MM.1S (cell line): ENCODE measurements around the gene HSPB8.
"Not testable (repeated sequence)": the region's sequence is repeated elsewhere in the genome, so short reads cannot be mapped to it uniquely, and the experiment has no call there.

Source experiments
- DNase-seq: peaks from one replicate; pipeline ENCODE4 v3.0.0-alpha.2; 2015
- H2AFZ ChIP-seq: fragments of 300-600 bp; sonication (generic); 2 replicates; pipeline ENCODE4 v1.6.0; 2016; ENCODE audit warnings: antibody characterized with exemption, low read length
- H3F3A ChIP-seq: fragments of 300-600 bp; sonication (generic); 2 replicates; pipeline ENCODE4 v1.6.1; 2016; ENCODE audit warnings: mild to moderate bottlenecking, antibody characterized with exemption, low read length, moderate library complexity, mixed read lengths; ENCODE audit not compliant: insufficient read depth
- H3K27ac ChIP-seq: fragments of 300-600 bp; sonication (generic); 2 replicates; pipeline ENCODE4 v1.5.1; 2016; ENCODE audit warnings: mild to moderate bottlenecking, low read length
- H3K27me3 ChIP-seq: fragments of 300-600 bp; sonication (generic); replicated peaks from 2 replicates; pipeline ENCODE4 v1.6.0; 2016; ENCODE audit warnings: low read length; ENCODE audit not compliant: insufficient read depth
- H3K36me3 ChIP-seq: fragments of 300-600 bp; sonication (generic); replicated peaks from 2 replicates; pipeline ENCODE4 v1.6.1; 2016; ENCODE audit warnings: mild to moderate bottlenecking, low read length, mixed read lengths; ENCODE audit not compliant: insufficient read depth
- H3K4me1 ChIP-seq: fragments of 300-600 bp; sonication (generic); 2 replicates; pipeline ENCODE4 v1.6.1; 2016; ENCODE audit warnings: low read length, mixed read lengths
- H3K4me2 ChIP-seq: fragments of 300-600 bp; sonication (generic); 2 replicates; pipeline ENCODE4 v1.6.0; 2016; ENCODE audit warnings: low read depth, low read length
- H3K4me3 ChIP-seq: fragments of 300-600 bp; sonication (generic); 2 replicates; pipeline ENCODE4 v1.5.1; 2016; ENCODE audit warnings: low read length, mixed read lengths
- H3K79me2 ChIP-seq: fragments of 300-600 bp; sonication (generic); 2 replicates; pipeline ENCODE4 v1.6.1; 2016; ENCODE audit warnings: mixed run types, low read length, mixed read lengths
- H3K9ac ChIP-seq: fragments of 300-600 bp; sonication (generic); 2 replicates; pipeline ENCODE4 v1.6.1; 2016; ENCODE audit warnings: low read length, mixed read lengths
- H3K9me2 ChIP-seq: fragments of 300-600 bp; sonication (generic); replicated peaks from 2 replicates; pipeline ENCODE4 v1.6.1; 2016; ENCODE audit warnings: mild to moderate bottlenecking, low read length, mixed read lengths; ENCODE audit not compliant: insufficient read depth
- H3K9me3 ChIP-seq: fragments of 300-600 bp; sonication (generic); replicated peaks from 2 replicates; pipeline ENCODE4 v1.6.1; 2016; ENCODE audit warnings: mild to moderate bottlenecking, low read length, mixed read lengths; ENCODE audit not compliant: insufficient read depth
- H4K20me1 ChIP-seq: fragments of 300-600 bp; sonication (generic); 2 replicates; pipeline ENCODE4 v1.6.1; 2016; ENCODE audit warnings: mild to moderate bottlenecking, low read length, moderate library complexity, mixed read lengths; ENCODE audit not compliant: insufficient read depth
- CTCF ChIP-seq: fragments of 300-600 bp; sonication (generic); IDR thresholded peaks from 2 replicates; pipeline ENCODE4 v1.5.1; 2016; ENCODE audit warnings: antibody characterized with exemption, low read length, mixed read lengths
- EZH2 ChIP-seq: fragments of 300-600 bp; sonication (generic); optimal IDR thresholded peaks from 2 replicates; pipeline ENCODE3; 2017; ENCODE audit warnings: low read depth, mild to moderate bottlenecking, antibody characterized with exemption, low read length, mixed read lengths
- EZH2phosphoT487 ChIP-seq: fragments of 300-600 bp; sonication (generic); IDR thresholded peaks from 2 replicates; pipeline ENCODE4 v1.6.1; 2018; ENCODE audit warnings: antibody characterized with exemption, low read length

The HSPB8 gene

GRCh38 chr12:119216084-119216483 is 37.4 kb downstream of the HSPB8 start:
- H3K4me2 ChIP-seq, result no peak overlapping the region
- H3F3A ChIP-seq, result no peaks in the 10 kb centered on the region
- H4K20me1 ChIP-seq, result no peaks in the 10 kb centered on the region
- no peak overlapping the region for H3K4me3 ChIP-seq
- no peaks in the 10 kb centered on the region for H3K36me3 ChIP-seq
- H3K4me1 ChIP-seq, result no peaks in the 10 kb centered on the region
- H3K9ac ChIP-seq, result no peak overlapping the region
- no peaks in the 10 kb centered on the region for H3K9me3 ChIP-seq
- no peak overlapping the region for H2AFZ ChIP-seq
- no peaks in the 10 kb centered on the region for H3K79me2 ChIP-seq
- no peaks in the 10 kb centered on the region for H3K27me3 ChIP-seq
- H3K27ac ChIP-seq, result no peak overlapping the region
- DNase-seq, result no peak
- TF ChIP-seq CTCF (no peak), EZH2phosphoT487 (no peak), EZH2 (no peak)
- no peaks in the 10 kb centered on the region for H3K9me2 ChIP-seq

GRCh38 chr12:119218875-119219274 is 40.1 kb downstream of the HSPB8 start:
- not testable (repeated sequence) for H3K36me3 ChIP-seq, H3K79me2 ChIP-seq, H3F3A ChIP-seq, H3K27me3 ChIP-seq, H3K27ac ChIP-seq, DNase-seq, H3K9me3 ChIP-seq, H3K4me1 ChIP-seq, H3K4me2 ChIP-seq, H3K4me3 ChIP-seq, H3K9me2 ChIP-seq, H2AFZ ChIP-seq, H3K9ac ChIP-seq, H4K20me1 ChIP-seq

- no peaks in the 10 kb centered on the region for H4K20me1 ChIP-seq
- no peak overlapping the region for H3K27ac ChIP-seq
- no peak for TF ChIP-seq EZH2phosphoT487
- no peak for TF ChIP-seq CTCF
- no peak for TF ChIP-seq EZH2
- no peaks in the 10 kb centered on the region for H3K4me1 ChIP-seq
- H2AFZ ChIP-seq, result no peak overlapping the region
- H3K27me3 ChIP-seq, result no peaks in the 10 kb centered on the region
- H3K9ac ChIP-seq, result no peak overlapping the region
- no peaks in the 10 kb centered on the region for H3K9me3 ChIP-seq
- DNase-seq, result no peak
- H3K36me3 ChIP-seq, result no peaks in the 10 kb centered on the region
- H3K79me2 ChIP-seq, result no peaks in the 10 kb centered on the region
- H3K4me2 ChIP-seq, result no peak overlapping the region
- H3F3A ChIP-seq, result no peaks in the 10 kb centered on the region
- H3K9me2 ChIP-seq, result no peaks in the 10 kb centered on the region
- no peak overlapping the region for H3K4me3 ChIP-seq
These were observed 43.7 kb downstream of the HSPB8 start for GRCh38 chr12:119222222-119222951.

GRCh38 chr12:119225454-119225853 is 46.7 kb downstream of the HSPB8 start:
- DNase-seq, result no peak
- Histone ChIP-seq H3K9me3 (no peaks in the 10 kb centered on the region), H3K4me1 (no peaks in the 10 kb centered on the region), H3K4me2 (no peak overlapping the region), H4K20me1 (no peaks in the 10 kb centered on the region), H3F3A (no peaks in the 10 kb centered on the region), H3K79me2 (no peaks in the 10 kb centered on the region), H3K36me3 (no peaks in the 10 kb centered on the region), H3K27ac (no peak overlapping the region), H3K9me2 (no peaks in the 10 kb centered on the region), H3K4me3 (no peak overlapping the region), H3K27me3 (no peaks in the 10 kb centered on the region), H2AFZ (no peak overlapping the region), H3K9ac (no peak overlapping the region)
- TF ChIP-seq CTCF (no peak), EZH2phosphoT487 (no peak), EZH2 (no peak)
